PC-3 (cell line): ENCODE measurements around the gene RLIM. TPM values are rescaled to one million over a fixed set of nuclear protein-coding genes. Genes with fewer than 3 reads are reported as not detected.

Experiments
- ATAC-seq: fragments of 200-7000 bp; cut with Tn5 transposase; 2 replicates; pipeline ENCODE4 v1.9.1; 2020; ENCODE audit warnings: mild to moderate bottlenecking, moderate library complexity
- BruUV-seq: library from RNA; stranded (reverse); fragments of 400-500 nt; replicated peaks from 2 replicates; lab custom pipeline; 2021; lab: Mats Ljungman, UMichigan
- CTCF ChIA-PET: fragments of 300-600 bp; sonication (Branson Sonifier 250); formaldehyde crosslinking; loops from one replicate; lab custom pipeline; 2022; ENCODE audit warnings: antibody characterized with exemption; lab: Charles Lee
- POLR2A ChIA-PET: fragments of 300-600 bp; sonication (Branson Sonifier 250); formaldehyde crosslinking; loops from one replicate; lab custom pipeline; 2022; ENCODE audit warnings: antibody characterized with exemption; ENCODE audit not compliant: unreplicated experiment; lab: Charles Lee
- DNase-seq: peaks from one replicate; pipeline ENCODE4 v3.0.0-alpha.2; 2015
- H2AFZ ChIP-seq: fragments of 300-600 bp; sonication (generic); 2 replicates; pipeline ENCODE4 v1.6.0; 2016; ENCODE audit warnings: antibody characterized with exemption, low read length
- H3F3A ChIP-seq: fragments of 300-600 bp; sonication (generic); one replicate; pipeline ENCODE4 v1.6.0; 2017; ENCODE audit warnings: antibody characterized with exemption, low read length, control low read depth, mild to moderate bottlenecking; ENCODE audit not compliant: unreplicated experiment
- H3K27ac ChIP-seq: fragments of 300-600 bp; sonication (generic); 2 replicates; pipeline ENCODE4 v1.5.1; 2016; ENCODE audit warnings: mild to moderate bottlenecking, low read length
- H3K27me3 ChIP-seq: fragments of 300-600 bp; sonication (generic); 2 replicates; pipeline ENCODE4 v1.6.1; 2016; ENCODE audit warnings: low read length, mixed read lengths
- H3K36me3 ChIP-seq: fragments of 300-600 bp; sonication (generic); 2 replicates; pipeline ENCODE4 v1.6.1; 2016; ENCODE audit warnings: low read depth, mixed run types, low read length, mixed read lengths
- H3K4me1 ChIP-seq: fragments of 300-600 bp; sonication (generic); 2 replicates; pipeline ENCODE4 v1.5.1; 2016; ENCODE audit warnings: low read length; ENCODE audit not compliant: insufficient read depth
- H3K4me2 ChIP-seq: fragments of 300-600 bp; sonication (generic); 2 replicates; pipeline ENCODE4 v1.6.0; 2016; ENCODE audit warnings: low read length
- H3K4me3 ChIP-seq: fragments of 300-600 bp; sonication (generic); 2 replicates; pipeline ENCODE4 v1.5.1; 2016; ENCODE audit warnings: mild to moderate bottlenecking, low read length, mixed read lengths
- H3K79me2 ChIP-seq: fragments of 300-600 bp; sonication (generic); 2 replicates; pipeline ENCODE4 v1.6.1; 2017; ENCODE audit warnings: low read length, mixed read lengths
- H3K9ac ChIP-seq: fragments of 300-600 bp; sonication (generic); 2 replicates; pipeline ENCODE4 v1.6.0; 2016; ENCODE audit warnings: mild to moderate bottlenecking, low read length
- H3K9me2 ChIP-seq: fragments of 300-600 bp; sonication (generic); replicated peaks from 2 replicates; pipeline ENCODE4 v1.6.1; 2016; ENCODE audit warnings: mixed run types, low read length, mixed read lengths
- H3K9me3 ChIP-seq: fragments of 300-600 bp; sonication (generic); 2 replicates; pipeline ENCODE4 v1.6.1; 2016; ENCODE audit warnings: low read length, mixed read lengths
- H4K20me1 ChIP-seq: fragments of 300-600 bp; sonication (generic); 2 replicates; pipeline ENCODE4 v1.6.1; 2016; ENCODE audit warnings: low read length, mixed read lengths
- CTCF ChIP-seq: fragments of 300-600 bp; sonication (generic); conservative IDR thresholded peaks from 2 replicates; pipeline ENCODE4 v1.5.1; 2017; ENCODE audit warnings: antibody characterized with exemption, low read depth, mild to moderate bottlenecking, low read length
- EZH2 ChIP-seq: fragments of 300-600 bp; sonication (generic); IDR thresholded peaks from one replicate; pipeline ENCODE4 v1.6.1; 2017; ENCODE audit warnings: antibody characterized with exemption, mild to moderate bottlenecking, low read length; ENCODE audit not compliant: unreplicated experiment
- EZH2phosphoT487 ChIP-seq: fragments of 300-600 bp; sonication (generic); IDR thresholded peaks from 2 replicates; pipeline ENCODE4 v1.6.1; 2018; ENCODE audit warnings: mild to moderate bottlenecking, antibody characterized with exemption, low read length, borderline replicate concordance
- intact Hi-C: fragments of 100-400 bp; cut with micrococcal nuclease; formaldehyde crosslinking; loops from 2 replicates; pipeline ENCODE4 v1.9.0; 2023
- total RNA-seq: library from RNA; depleted of rRNA; stranded (reverse); fragments of >200 nt; gene quantifications from 2 replicates; pipeline ENCODE4 v1.2.3, GENCODE V29; 2014

The RLIM gene
- total RNA-seq, 1 experiment from 2014 or later = 37.5 TPM

DNA sequence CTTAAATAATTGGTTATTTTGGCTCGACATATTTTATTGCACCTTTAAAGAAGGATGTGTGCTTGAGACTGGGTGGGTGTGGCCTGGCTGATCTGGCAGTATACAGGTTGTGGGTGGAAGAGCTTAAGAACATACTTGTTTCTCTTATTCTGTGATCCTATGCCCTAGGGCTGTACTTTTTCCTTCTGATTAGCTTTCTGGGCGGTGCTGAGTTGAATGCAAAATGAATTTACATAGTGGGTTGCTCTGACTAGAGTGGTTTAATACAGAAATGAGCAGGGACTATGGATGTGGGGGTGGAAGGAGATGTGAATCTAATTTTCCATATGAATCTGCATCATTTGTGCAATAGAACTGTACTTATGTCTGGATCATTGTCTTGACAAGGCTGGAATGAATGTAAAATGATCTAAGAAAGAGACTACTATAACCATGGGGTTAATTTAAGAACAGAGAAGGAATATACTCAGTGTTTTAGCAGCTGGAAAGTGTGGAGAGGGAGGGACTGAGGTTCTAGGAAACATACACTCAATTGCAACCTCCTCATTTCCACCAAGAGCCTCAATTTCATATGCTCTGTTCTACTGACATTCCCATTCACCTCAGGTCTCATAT, 73.7 kb downstream of the RLIM start:
- DNase-seq = no peak

DNA sequence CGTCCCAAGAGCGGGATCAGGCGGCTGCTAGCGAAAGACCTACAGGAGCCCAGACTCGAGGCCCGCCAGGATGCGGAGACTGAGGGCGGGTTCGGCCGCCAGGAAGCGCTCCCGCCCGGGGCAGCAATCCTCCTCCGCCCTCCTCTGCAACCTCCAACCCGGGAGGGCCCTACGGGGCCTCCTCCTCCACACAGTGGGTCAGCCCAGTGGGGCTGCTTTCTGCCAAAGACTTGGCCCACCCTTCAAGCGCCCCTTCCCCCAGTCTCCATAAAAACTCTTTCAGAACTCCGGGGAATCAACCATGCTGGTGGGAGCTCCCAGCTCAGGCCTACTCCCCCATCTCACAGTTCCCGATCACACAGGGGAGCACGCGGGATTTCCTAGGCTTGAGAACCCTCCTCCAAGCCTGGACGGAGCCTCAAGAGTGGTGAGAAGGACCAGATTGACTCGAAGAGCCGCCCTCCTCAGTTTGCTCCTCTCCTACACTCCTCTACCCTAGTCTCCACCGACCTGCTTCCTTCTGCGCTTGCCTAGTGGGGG, 77.5 kb downstream of the RLIM start:
- peak; percentile 23 for ATAC-seq
- Histone ChIP-seq H3K27me3 (no peaks in the 10 kb centered on the region), H3K4me3 (peak overlapping the region; percentile 71), H3K4me1 (peaks cover 14% of the 10 kb centered on the region), H3K27ac (peak overlapping the region; percentile 23; the same call in 1 of the 2 replicates), H3K79me2 (no peaks in the 10 kb centered on the region), H3K4me2 (peak overlapping the region; percentile 91), H3F3A (no peaks in the 10 kb centered on the region), H3K9ac (peak overlapping the region; percentile 64), H2AFZ (peak overlapping the region; percentile 96), H3K36me3 (no peaks in the 10 kb centered on the region), H4K20me1 (no peaks in the 10 kb centered on the region), H3K9me3 (no peaks in the 10 kb centered on the region), H3K9me2 (no peaks in the 10 kb centered on the region)
- TSS peak; percentile 43 for BruUV-seq
- ChIA-PET CTCF (interaction anchor here (0.6 kb wide), 1 partner anchor 154 kb away, joined by 3 read pairs; no protein-coding TSS in a partner anchor), POLR2A (interaction anchor here (0.7 kb wide), 1 partner anchor 58 kb away, joined by 3 read pairs; no protein-coding TSS in a partner anchor)
- TF ChIP-seq EZH2phosphoT487 (no peak), CTCF (0 out of 2 replicates have a peak, but pooled peaks have one; percentile 8), EZH2 (no peak)
- intact Hi-C loops = loop anchor here (5.0 kb wide), 1 partner anchor 80 kb away; no protein-coding TSS in a partner anchor
- no peak for DNase-seq

More for the DNA sequence above, 73.7 kb downstream of the RLIM start:
- no peak for TF ChIP-seq CTCF
- no peak for TF ChIP-seq EZH2phosphoT487
- TF ChIP-seq EZH2 = no peak
- H3F3A ChIP-seq = no peaks in the 10 kb centered on the region
- H2AFZ ChIP-seq = no peak overlapping the region
- no TSS peak for BruUV-seq
- peaks cover 6% of the 10 kb centered on the region for H3K4me1 ChIP-seq
- H3K36me3 ChIP-seq = no peaks in the 10 kb centered on the region
- no peaks in the 10 kb centered on the region for H3K27me3 ChIP-seq
- POLR2A ChIA-PET = no interaction called here
- intact Hi-C loops = no loop called here
- H4K20me1 ChIP-seq = no peaks in the 10 kb centered on the region
- CTCF ChIA-PET = no interaction called here
- H3K9me3 ChIP-seq = no peaks in the 10 kb centered on the region
- H3K4me3 ChIP-seq = no peak overlapping the region
- H3K27ac ChIP-seq = no peak overlapping the region
- no peaks in the 10 kb centered on the region for H3K9me2 ChIP-seq
- ATAC-seq = no peak
- H3K79me2 ChIP-seq = no peaks in the 10 kb centered on the region
- no peak overlapping the region for H3K9ac ChIP-seq
- no peak overlapping the region for H3K4me2 ChIP-seq
